Tibial nerve (tissue), 4 donors: ENCODE measurements around the gene TNIK. TPM values are rescaled to one million over a fixed set of nuclear protein-coding genes. Genes with fewer than 3 reads are reported as not detected.

Source experiments
- DNase-seq, 2 donors: peaks; one replicate each; pipeline ENCODE4 v3.0.0-alpha.2; 2019; ENCODE audit warnings: low spot score in 2 of 2
- H3K27ac ChIP-seq, 4 donors: fragments of 200-600 bp; sonication (generic) in 3 of 4; one replicate each; pipeline ENCODE4 v1.5.1; 2017 to 2019; ENCODE audit warnings: mild to moderate bottlenecking in 1 of 4
- H3K27me3 ChIP-seq, 2 donors: fragments of 200-600 bp; sonication (generic) in 1 of 2; one replicate each; pipeline versions ENCODE4 v1.5.1 to v1.6.0; 2017 to 2019
- H3K36me3 ChIP-seq, 3 donors: fragments of 200-600 bp; sonication (generic); one replicate each; pipeline ENCODE4 v1.5.1; 2018 to 2019
- H3K4me1 ChIP-seq, 4 donors: fragments of 200-600 bp; sonication (generic) in 3 of 4; one replicate each; pipeline ENCODE4 v1.5.1; 2017 to 2019
- H3K4me3 ChIP-seq, 4 donors: fragments of 200-600 bp; sonication (generic) in 3 of 4; one replicate each; pipeline ENCODE4 v1.5.1; 2017 to 2019; ENCODE audit warnings: mild to moderate bottlenecking in 1 of 4, moderate library complexity in 1 of 4
- H3K9me3 ChIP-seq, 4 donors: fragments of 200-600 bp; sonication (generic) in 3 of 4; one replicate each; pipeline ENCODE4 v1.5.1; 2017 to 2019
- CTCF ChIP-seq, 5 experiments: fragments of 200-600 bp in 3 of 5; fragments of 450-650 bp in 2 of 5; sonication (generic) in 3 of 5; IDR thresholded peaks; one replicate each; pipeline ENCODE4 v1.5.1; 2016 to 2019; ENCODE audit warnings: antibody characterized with exemption in 5 of 5, mild to moderate bottlenecking in 3 of 5, moderate library complexity in 2 of 5
- EP300 ChIP-seq, 2 donors: sonication (generic); formaldehyde crosslinking; IDR thresholded peaks; one replicate each; pipeline ENCODE4 v1.6.1; 2017; ENCODE audit warnings: antibody characterized with exemption in 2 of 2, mild to moderate bottlenecking in 1 of 2
- POLR2A ChIP-seq, 2 donors: fragments of 450-650 bp; IDR thresholded peaks; one replicate each; pipeline ENCODE4 v1.6.1; 2017; ENCODE audit warnings: antibody characterized with exemption in 2 of 2, mild to moderate bottlenecking in 2 of 2, moderate library complexity in 2 of 2
- WGBS, 2 donors: methylation state at CpG; one replicate each; pipeline ENCODE4 v1.1.5; 2018; 5-methylcytosine and 5-hydroxymethylcytosine counted together
- total RNA-seq, 4 donors: library from RNA; depleted of rRNA; stranded (reverse); fragments of >200 nt; gene quantifications; one replicate each; pipeline ENCODE4 v1.1.0, GENCODE V29; 2016

TNIK gene
- total RNA-seq, 4 donors from 2014 or later = 5.4 to 11.1 (median 7.5) TPM

- WGBS, 2 donors = 85 to 86% methylated on average over 2 of the region's 2 CpGs
- Histone ChIP-seq H3K4me1 (no peaks in the 10 kb centered on the region), H3K36me3 (no peaks in the 10 kb centered on the region), H3K27ac (no peak overlapping the region), H3K9me3 (no peaks in the 10 kb centered on the region), H3K4me3 (no peak overlapping the region), H3K27me3 (no peaks in the 10 kb centered on the region)
- TF ChIP-seq POLR2A (IDR thresholded peaks at IDR 0.05) (no peak), CTCF (IDR thresholded peaks at IDR 0.05) (no peak), EP300 (IDR thresholded peaks at IDR 0.05) (no peak)
- no peak for DNase-seq
These were observed 60.4 kb downstream of the TNIK start for GRCh38 chr3:171399842-171400241.

GRCh38 chr3:171398343-171398742, 61.9 kb downstream of the TNIK start:
- Histone ChIP-seq H3K27me3 (no peaks in the 10 kb centered on the region), H3K36me3 (no peaks in the 10 kb centered on the region), H3K27ac (no peak overlapping the region), H3K4me1 (peaks cover 0 to under 1% (median 0%) of the 10 kb centered on the region in 4 donors), H3K4me3 (no peak overlapping the region), H3K9me3 (no peaks in the 10 kb centered on the region)
- no peak for DNase-seq
- TF ChIP-seq POLR2A (IDR thresholded peaks at IDR 0.05) (no peak), EP300 (IDR thresholded peaks at IDR 0.05) (no peak), CTCF (IDR thresholded peaks at IDR 0.05) (no peak)
- WGBS, 2 donors = 90 to 93% methylated on average over 2 of the region's 2 CpGs

GRCh38 chr3:171397089-171397488, 63.1 kb downstream of the TNIK start:
- no peaks in the 10 kb centered on the region for H3K9me3 ChIP-seq
- peaks cover 0 to 6% (median 0%) of the 10 kb centered on the region in 4 donors for H3K4me1 ChIP-seq
- no peaks in the 10 kb centered on the region for H3K36me3 ChIP-seq
- no peaks in the 10 kb centered on the region for H3K27me3 ChIP-seq
- no peak overlapping the region for H3K27ac ChIP-seq
- no peak overlapping the region for H3K4me3 ChIP-seq
- 91 to 94% methylated on average over 3 of the region's 3 CpGs for WGBS, 2 donors
- TF ChIP-seq EP300 (IDR thresholded peaks at IDR 0.05) (no peak), POLR2A (IDR thresholded peaks at IDR 0.05) (no peak)
- DNase-seq = no peak

GRCh38 chr3:171396048-171396447, 64.2 kb downstream of the TNIK start:
- no peaks in the 10 kb centered on the region for H3K36me3 ChIP-seq
- H3K9me3 ChIP-seq = peaks cover 0 to 4% (median 0%) of the 10 kb centered on the region in 4 donors
- no peak overlapping the region for H3K4me3 ChIP-seq
- no peaks in the 10 kb centered on the region for H3K27me3 ChIP-seq
- H3K27ac ChIP-seq = no peak overlapping the region
- TF ChIP-seq EP300 (IDR thresholded peaks at IDR 0.05) (no peak), POLR2A (IDR thresholded peaks at IDR 0.05) (no peak), CTCF (IDR thresholded peaks at IDR 0.05) (no peak)
- H3K4me1 ChIP-seq = peaks cover 0 to 6% (median 0%) of the 10 kb centered on the region in 4 donors
- DNase-seq = no peak
- 51 to 53% methylated on average over 3 of the region's 3 CpGs for WGBS, 2 donors

GRCh38 chr3:171393032-171393744, 67.0 kb downstream of the TNIK start:
- TF ChIP-seq POLR2A (IDR thresholded peaks at IDR 0.05) = no peak
- no peak for TF ChIP-seq CTCF (IDR thresholded peaks at IDR 0.05)
- TF ChIP-seq EP300 (IDR thresholded peaks at IDR 0.05) = no peak
- Histone ChIP-seq H3K4me1 (peaks cover 0 to 6% (median 0%) of the 10 kb centered on the region in 4 donors), H3K9me3 (peaks cover 0 to 4% (median 0%) of the 10 kb centered on the region in 4 donors), H3K27ac (no peak overlapping the region), H3K4me3 (no peak overlapping the region), H3K27me3 (no peaks in the 10 kb centered on the region), H3K36me3 (no peaks in the 10 kb centered on the region)
- DNase-seq = no peak
- 29 to 36% methylated on average over 7 of the region's 7 CpGs for WGBS, 2 donors
